Measurements from ENCODE around the gene MRPL38.
"Not testable (repeated sequence)": the region's sequence is repeated elsewhere in the genome, so short reads cannot be mapped to it uniquely, and the experiment has no call there.

MRPL38 gene

DNA sequence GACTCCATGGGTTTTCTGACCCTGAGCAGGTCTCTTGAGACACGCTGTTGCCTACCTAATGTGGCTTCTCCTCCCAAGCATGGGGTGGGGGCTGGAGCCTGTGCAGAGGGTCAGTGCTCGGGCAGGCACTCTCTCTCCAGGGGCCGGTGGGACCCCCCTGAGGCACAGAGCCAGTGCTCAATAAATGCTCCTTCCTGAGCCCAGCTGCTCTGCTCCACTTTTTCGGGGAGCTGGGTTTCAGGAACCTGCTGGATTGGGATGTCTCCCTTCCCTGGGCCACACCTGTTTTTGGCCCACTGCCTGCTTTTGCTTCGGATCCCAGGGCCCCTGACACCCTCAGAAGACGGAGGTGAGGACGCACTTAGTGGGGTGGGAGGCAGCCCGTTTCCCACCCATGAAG lies 6.6 kb downstream of the MRPL38 start:
- DNase-seq (ENCODE audit: extremely low spot score, insufficient read length, low read depth) (no peak), FAIRE-seq (no peak)

GRCh38 chr17:75897160-75898019 lies 7.3 kb downstream of the MRPL38 start:
- no peak for FAIRE-seq
- DNase-seq (ENCODE audit: extremely low spot score, insufficient read length, low read depth), result no peak

DNA sequence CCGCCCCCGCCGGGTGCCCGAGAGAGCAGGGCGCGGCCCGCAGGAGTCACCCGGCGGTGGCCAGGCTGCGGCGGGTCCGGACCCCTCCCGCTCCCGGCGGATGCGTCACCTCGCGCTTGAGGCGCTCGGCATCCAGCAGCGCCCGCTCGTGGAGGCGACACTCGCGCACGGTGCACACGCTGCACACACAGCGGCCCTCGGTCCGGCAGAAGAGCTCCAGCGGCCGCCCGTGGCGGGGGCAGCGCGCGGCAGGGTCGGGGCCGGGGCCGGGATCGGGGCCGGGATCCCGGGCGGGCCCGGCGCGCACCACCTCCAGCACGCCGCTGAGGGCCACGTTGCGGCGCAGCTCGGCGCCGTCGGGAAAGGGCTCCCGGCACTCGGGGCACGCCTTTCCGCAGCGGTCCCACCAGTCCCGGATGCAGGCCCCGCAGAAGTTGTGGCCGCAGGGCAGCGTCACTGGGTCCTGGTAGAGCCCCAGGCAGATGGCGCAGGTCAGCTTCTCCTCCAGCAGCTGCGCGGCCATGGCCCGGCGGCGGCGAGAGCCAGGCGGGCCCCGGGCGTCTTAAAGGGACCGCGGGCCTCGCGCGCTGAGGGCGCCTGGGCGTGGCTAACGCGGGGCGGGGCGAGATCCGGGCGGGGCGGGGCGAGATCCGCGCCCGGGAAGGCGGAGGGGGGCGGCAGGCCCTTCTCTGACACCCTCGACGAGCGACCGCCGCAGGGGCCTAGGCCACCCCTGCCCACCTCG lies 8.1 kb downstream of the MRPL38 start, which contains the start of gene TRIM65:
TRIM65 (minus strand) TSS at position 537 of the 745 bp plus-strand sequence; CDS start at position 523, 14 bp downstream.
- DNase-seq (ENCODE audit: extremely low spot score, insufficient read length, low read depth), result peak; percentile 79
- peak; percentile 78 for FAIRE-seq

DNA sequence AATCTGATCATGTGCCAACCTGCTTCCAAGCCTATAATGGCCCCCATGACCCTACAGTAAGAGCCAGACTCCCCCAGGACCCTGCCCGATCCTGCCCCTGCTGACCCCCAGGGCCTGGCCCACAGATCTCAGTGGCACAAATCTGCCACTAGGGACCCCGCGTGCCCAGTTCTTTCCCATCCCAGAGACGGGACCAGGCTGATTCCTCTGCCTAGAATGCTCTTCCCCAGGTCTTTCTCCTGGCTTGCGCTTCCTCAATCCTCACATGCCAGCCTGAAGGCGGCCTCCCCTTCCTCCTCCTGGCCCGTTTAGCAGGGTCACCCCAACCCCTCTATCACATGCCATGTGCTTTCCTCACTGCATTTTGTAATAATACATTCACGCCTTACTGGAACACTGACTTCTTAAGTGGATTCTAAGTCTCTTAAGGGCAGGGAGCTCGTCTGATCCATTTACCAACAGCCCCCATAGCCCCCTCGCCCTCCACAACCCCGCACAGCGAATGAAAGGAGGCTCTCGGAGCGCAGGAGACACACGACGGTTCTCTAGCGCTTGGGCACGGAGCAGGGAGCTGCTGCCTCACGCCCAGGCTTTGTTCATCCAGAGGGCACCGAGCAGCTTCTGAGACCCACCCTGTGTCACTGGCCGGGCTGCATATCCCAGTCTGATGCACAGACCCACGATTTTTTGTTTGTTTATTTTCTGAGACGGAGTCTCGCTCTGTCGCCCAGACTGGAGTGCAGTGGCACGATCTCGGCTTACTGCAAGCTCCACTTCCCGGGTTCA lies 9.1 kb downstream of the MRPL38 start:
- peak; percentile 31 for FAIRE-seq
- DNase-seq (ENCODE audit: extremely low spot score, insufficient read length, low read depth), result no peak

DNA sequence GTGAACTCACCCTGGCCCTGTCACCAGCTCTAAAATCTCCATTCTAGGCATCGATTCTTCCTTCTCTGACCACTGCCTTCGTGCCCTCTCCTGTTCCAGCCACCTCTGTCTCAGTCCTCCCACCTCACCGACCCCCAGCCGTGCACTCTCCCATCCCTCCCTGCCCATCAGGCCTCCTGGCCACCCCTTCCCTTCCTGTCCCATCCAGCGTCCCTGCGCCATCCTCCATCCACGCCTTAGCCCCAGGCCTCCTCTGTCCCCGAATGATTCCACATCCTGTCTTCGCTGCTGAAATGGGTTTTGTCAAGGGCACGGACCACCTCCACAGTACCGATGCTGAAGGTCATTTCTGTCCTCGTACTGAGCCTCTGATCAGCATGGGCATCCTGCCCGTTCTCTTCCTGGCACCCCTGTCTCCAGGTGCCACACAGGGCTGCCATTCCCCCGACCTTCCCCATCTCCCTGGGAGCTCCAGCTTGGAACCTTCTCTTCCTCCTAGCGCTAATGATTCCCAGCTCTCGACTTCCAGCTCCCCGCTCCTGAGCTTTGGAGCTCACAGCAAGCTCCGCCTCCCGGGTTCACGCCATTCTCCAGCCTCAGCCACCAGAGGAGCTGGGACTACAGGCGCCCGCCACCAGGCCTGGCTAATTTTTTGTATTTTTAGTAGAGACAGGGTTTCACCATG lies 10.5 kb downstream of the MRPL38 start:
- no peak for FAIRE-seq
- DNase-seq (ENCODE audit: extremely low spot score, insufficient read length, low read depth), result no peak

DNA sequence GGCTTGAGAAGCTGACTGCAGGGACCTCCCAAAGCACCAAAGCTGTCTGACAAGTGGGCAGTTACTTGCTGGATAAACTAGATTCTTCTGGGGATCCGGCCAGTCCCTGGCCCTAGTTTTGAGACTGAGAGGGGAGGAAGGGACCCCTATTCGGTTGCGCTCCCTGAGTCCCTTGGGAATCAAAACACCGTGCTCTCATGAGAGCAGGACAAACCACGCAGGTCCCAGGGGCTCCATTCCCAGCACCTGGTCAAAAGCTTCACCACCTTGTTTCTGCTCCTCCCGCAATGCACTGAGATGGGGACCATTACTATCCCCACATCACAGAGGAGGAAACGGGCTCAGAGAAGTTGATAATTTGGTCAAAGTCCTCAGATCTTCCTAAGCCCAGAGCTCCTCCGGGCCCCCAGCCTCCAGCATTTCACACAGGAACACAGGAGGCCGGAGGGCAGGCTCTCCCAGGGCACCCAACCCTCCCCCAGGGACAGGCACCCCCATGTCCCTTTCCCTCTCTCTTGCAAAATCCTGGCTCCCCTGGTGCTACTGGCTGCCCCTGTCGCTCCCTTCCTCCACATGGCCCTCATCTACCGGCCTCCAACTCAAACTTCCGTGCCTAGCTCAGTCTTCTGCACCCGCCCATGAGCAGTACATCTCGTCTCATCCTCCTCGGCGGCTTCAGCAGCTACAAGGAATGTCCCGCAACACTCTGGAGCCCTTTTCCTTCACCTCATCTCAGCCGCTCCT lies 11.2 kb downstream of the MRPL38 start:
- DNase-seq (ENCODE audit: extremely low spot score, insufficient read length, low read depth) (no peak), FAIRE-seq (no peak)

DNA sequence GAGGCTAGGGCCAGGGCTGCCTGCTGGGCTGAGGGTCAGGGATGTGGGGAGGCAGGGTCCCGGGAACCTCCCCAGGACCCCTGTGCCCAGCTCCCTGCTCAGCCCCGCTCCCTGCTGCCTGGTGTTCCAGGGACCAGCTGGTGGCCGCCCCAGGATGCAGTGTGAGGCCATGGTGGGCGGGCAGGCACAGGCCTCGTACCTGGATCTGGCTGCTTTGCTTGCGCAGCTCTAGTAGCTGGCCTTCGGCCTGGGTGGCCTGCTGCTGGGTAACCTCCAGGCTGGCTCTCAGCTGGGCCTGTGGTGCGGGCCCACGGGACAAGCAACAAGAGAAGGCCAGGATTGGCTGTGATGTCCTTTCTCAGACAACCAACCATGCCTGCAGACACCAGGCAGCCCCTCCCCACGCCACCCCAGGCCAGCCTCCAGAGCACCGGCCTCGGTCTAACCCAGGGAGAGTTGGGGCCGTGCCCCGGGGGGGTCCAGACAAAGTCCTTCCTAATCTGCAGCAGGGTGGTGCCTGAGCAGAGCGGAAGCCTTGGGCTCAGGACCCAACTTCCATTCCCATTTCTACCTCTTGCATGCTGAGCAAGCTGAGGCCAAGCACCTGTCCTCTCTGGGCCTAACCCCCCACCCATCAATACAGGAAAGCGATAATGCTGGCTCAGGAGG lies 12.0 kb downstream of the MRPL38 start:
- no peak for DNase-seq (ENCODE audit: extremely low spot score, insufficient read length, low read depth)
- FAIRE-seq, result no peak

DNA sequence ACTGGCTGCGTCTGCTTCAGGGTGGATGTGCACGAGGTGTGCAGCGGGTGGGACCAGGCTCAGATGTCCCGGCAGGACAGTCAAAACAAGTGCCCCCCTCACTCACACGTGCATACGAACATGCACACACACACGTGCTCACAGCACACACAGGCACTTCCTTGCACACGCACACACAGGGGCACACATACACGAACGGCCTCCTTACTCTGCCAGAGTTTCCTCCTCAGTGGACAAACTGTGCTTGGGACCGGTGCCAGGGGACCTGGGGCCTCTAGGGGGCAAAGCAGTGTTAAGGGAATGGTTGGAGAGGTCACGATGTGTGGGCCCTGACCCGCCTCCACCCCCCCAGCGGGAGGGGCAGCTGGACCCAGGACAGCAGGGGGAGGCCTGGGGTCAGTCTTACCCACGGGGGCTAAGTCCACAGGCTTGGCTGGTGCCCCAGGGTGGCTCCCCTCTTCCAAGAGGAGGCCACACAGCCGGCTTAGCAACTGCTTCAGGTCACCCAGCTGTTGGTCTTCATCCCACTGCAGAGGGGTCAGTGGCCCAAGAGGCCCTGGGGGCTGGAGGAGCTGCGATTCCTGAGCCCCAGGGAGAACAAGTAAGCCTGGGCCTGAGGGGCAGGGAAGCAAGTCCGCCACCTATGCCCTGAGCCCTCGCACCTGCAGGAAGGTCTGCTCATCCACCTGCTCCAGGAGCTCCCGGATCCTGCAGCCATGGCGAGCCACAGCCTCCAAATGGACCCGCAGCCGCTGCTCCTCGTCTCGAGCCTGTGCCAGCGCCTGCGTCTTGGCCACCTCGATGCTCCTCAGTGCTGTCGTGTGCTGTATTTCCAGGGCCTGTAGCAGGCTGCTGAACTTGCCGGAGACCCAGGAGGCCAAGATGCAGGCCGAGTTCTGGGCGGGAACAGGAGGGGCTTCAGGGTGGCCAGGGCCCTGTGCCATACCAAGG lies 12.8 kb downstream of the MRPL38 start:
- DNase-seq (ENCODE audit: extremely low spot score, insufficient read length, low read depth) (no peak), FAIRE-seq (no peak)

- no peak for FAIRE-seq
These were observed 13.6 kb downstream of the MRPL38 start for GRCh38 chr17:75891022-75891604.

GRCh38 chr17:75889454-75889853 lies 15.2 kb downstream of the MRPL38 start:
- DNase-seq (ENCODE audit: extremely low spot score, insufficient read length, low read depth) (no peak), FAIRE-seq (no peak)

More at GRCh38 chr17:75891022-75891604, 13.6 kb downstream of the MRPL38 start:
- no peak for DNase-seq (ENCODE audit: extremely low spot score, insufficient read length, low read depth)

DNA sequence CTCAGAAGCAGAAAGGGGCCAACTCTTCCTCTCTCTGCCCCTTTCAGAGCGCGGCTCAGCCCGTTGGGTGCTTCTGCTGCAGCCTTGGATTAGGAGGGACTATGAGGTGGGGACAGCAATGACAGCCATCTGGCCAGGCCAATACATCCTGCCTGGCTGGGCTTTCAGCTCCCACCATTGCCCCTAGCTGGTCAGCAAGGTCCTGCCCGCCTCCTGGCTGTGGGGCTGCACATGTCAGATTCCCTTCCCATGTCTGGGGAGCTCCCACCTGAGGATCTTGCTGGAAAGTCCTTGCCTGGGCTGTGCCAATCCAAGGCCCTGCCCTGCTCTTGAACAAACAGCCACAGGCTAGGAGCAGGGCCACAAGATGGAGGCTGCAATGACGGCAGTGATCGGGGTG lies 16.2 kb downstream of the MRPL38 start:
- FAIRE-seq, result no peak
- DNase-seq (ENCODE audit: extremely low spot score, insufficient read length, low read depth), result no peak

DNA sequence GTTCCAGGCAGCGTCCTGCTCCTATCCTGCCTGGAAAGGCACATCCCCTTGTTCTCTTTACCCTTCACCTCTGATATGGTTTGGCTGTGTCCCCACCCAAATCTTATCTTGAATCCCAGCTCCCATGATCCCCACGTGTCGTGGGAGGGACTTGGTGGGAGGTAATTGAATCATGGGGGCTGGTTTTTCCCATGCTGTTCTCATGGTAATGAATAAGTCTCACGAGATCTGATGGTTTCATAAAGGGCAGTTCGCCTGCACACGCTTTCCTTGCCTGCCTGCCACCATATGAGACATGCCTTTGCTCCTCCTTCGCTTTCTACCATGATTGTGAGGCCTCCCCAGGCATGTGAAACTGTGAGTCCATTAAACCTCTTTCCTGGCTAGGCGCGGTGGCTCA lies 18.8 kb downstream of the MRPL38 start:
- not testable (repeated sequence) for DNase-seq (ENCODE audit: extremely low spot score, insufficient read length, low read depth)

DNA sequence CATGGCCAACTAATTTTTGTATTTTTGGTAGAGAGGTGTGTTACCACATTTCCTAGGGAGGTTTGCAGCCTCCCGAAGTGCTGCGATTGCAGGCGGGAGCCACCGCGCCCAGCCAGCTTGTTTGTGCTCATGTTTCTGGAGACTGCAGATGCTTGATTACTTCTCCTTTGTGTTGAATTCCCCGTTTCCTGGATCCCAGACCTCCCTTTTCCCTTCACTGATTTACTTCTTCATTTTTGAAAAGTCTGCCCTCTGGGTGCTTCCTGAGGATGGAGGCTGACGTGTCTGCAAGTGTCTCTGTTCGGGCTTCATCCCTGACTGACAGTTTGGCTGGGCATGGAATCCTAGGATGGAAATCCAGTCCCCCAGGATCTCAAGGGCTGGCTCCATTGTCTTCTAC lies 19.3 kb downstream of the MRPL38 start:
- FAIRE-seq (no peak), DNase-seq (ENCODE audit: extremely low spot score, insufficient read length, low read depth) (no peak)

More for the DNA sequence above, 18.8 kb downstream of the MRPL38 start:
- FAIRE-seq, result not testable (repeated sequence)

DNA sequence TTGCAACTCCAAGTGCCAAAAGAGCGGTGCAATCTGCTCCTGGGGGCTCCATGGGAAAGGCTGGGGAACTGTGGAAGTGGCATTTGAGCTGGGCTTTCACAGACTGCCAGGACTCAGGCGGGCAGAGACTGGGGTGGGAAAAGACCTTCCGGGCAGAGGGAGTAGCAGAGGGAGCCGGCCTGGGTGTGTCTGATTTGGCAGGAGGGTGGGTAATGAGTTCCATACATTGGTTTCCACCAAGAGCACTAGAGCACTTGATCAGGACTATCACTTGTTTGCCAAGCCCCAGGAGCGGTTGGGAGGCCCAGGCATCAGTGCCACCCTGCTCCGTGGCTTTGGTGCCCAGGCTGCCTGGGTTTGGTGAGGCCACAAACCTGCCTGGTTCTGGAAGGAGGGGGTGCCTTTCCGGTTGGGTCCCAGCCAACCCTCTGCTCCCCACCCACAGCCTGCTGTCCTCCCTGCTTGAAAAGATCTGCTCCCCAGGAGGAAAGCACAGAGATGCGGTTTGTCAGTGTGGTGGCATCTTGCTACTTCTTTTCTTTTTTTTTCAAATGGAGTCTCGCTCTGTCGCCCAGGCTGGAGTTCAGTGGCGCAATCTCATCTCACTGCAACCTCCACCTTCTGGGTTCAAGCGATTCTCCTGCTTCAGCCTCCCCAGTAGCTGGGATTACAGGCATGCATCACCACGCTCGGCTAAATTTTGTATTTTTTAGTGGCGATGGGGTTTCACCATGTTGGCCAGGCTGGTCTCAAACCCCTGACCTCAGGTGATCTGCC lies 22.8 kb downstream of the MRPL38 start:
- no peak for FAIRE-seq
- DNase-seq (ENCODE audit: extremely low spot score, insufficient read length, low read depth), result no peak

- DNase-seq (ENCODE audit: extremely low spot score, insufficient read length, low read depth) (no peak), FAIRE-seq (no peak)
These were observed 24.4 kb downstream of the MRPL38 start for GRCh38 chr17:75880266-75880665.

- DNase-seq (ENCODE audit: extremely low spot score, insufficient read length, low read depth), result no peak
- no peak for FAIRE-seq
These were observed 26.3 kb downstream of the MRPL38 start, which contains the start of gene TRIM47 for GRCh38 chr17:75878174-75878998. TRIM47 (minus strand) TSS chr17:75878581; CDS start chr17:75878548, 33 bp downstream.

Data from GM18507 (cell line).